NCI-H1092 (cell line): ENCODE measurements around the gene SH3D21.

Experiments
- DNase-seq: peaks from one replicate; lab custom pipeline; 2025; lab: John Stamatoyannopoulos, UW

SH3D21 gene

GRCh38 chr1:36303650-36304360 is 2.4 kb upstream of the SH3D21 start:
- DNase-seq, result no peak

GRCh38 chr1:36304521-36304920 is 1.6 kb upstream of the SH3D21 start:
- no peak for DNase-seq

GRCh38 chr1:36304970-36305914 is 926 bp upstream of the SH3D21 start:
- DNase-seq, result no peak

GRCh38 chr1:36305915-36306209 is 306 bp upstream of the SH3D21 start:
- no peak for DNase-seq

GRCh38 chr1:36306902-36307456 is 811 bp downstream of the SH3D21 start:
- peak; percentile 93 for DNase-seq

- DNase-seq, result no peak
Measured at GRCh38 chr1:36307601-36308330, 1.6 kb downstream of the SH3D21 start.

- DNase-seq, result no peak
Measured at GRCh38 chr1:36309397-36309796, 3.2 kb downstream of the SH3D21 start.

- no peak for DNase-seq
Measured at GRCh38 chr1:36320291-36320761, 14.2 kb downstream of the SH3D21 start.

GRCh38 chr1:36320767-36321118 is 14.6 kb downstream of the SH3D21 start:
- no peak for DNase-seq

GRCh38 chr1:36321119-36321951 is 15.2 kb downstream of the SH3D21 start:
- DNase-seq, result no peak

- no peak for DNase-seq
Measured at GRCh38 chr1:36322041-36322785, 16.0 kb downstream of the SH3D21 start.

GRCh38 chr1:36322786-36323635 is 16.8 kb downstream of the SH3D21 start:
- no peak for DNase-seq

GRCh38 chr1:36323636-36324352 is 17.6 kb downstream of the SH3D21 start, which contains the start of gene EVA1B:
EVA1B (minus strand) TSS chr1:36323645; CDS start chr1:36323037, 608 bp downstream.
- DNase-seq, result no peak

- DNase-seq, result no peak
Measured at GRCh38 chr1:36324353-36324703, 18.2 kb downstream of the SH3D21 start.

- no peak for DNase-seq
Measured at GRCh38 chr1:36326499-36326898, 20.3 kb downstream of the SH3D21 start.

GRCh38 chr1:36327421-36328087 is 21.4 kb downstream of the SH3D21 start:
- no peak for DNase-seq

GRCh38 chr1:36328088-36328480 is 21.9 kb downstream of the SH3D21 start:
- no peak for DNase-seq

- no peak for DNase-seq
Measured at GRCh38 chr1:36328713-36329112, 22.5 kb downstream of the SH3D21 start.
